B cell (primary cell): ENCODE results near the gene TRABD2A. TPM values are rescaled to one million over a fixed set of nuclear protein-coding genes. Genes with fewer than 3 reads are reported as not detected.

ENCODE experiments used
- ATAC-seq: fragments of 200-7000 bp; cut with Tn5 transposase; one replicate; pipeline ENCODE4 v1.10.0; 2021; ENCODE audit warnings: low read depth, mild to moderate bottlenecking, moderate number of reproducible peaks, moderate library complexity
- CTCF ChIA-PET: fragments of 350-600 bp; sonication (Branson Sonifier 250); formaldehyde crosslinking; loops from one replicate; lab custom pipeline; 2021; ENCODE audit warnings: antibody characterized with exemption, inconsistent platforms; lab: Charles Lee
- POLR2A ChIA-PET: fragments of 350-600 bp; sonication (Branson Sonifier 250); formaldehyde crosslinking; loops from one replicate; lab custom pipeline; 2021; ENCODE audit warnings: antibody characterized with exemption; lab: Charles Lee
- DNase-seq: peaks from one replicate; pipeline ENCODE4 v3.0.0; 2013
- H2AFZ ChIP-seq: 2 replicates; pipeline ENCODE4 v1.6.1; 2012; ENCODE audit warnings: mild to moderate bottlenecking, low read depth, low read length; ENCODE audit not compliant: insufficient read depth, poor library complexity, severe bottlenecking
- H3K27ac ChIP-seq, 2 donors: 1 replicate in 1 of 2; 2 replicates in 1 of 2; pipeline ENCODE4 v1.5.1; 2012 to 2013; ENCODE audit warnings: low read length in 2 of 2, mild to moderate bottlenecking in 2 of 2, moderate library complexity in 1 of 2
- H3K27me3 ChIP-seq, 4 experiments: fragments of 200-600 bp in 1 of 4; sonication (generic) in 1 of 4; replicated peaks in 1 of 4; 1 replicate in 2 of 4; 2 replicates in 2 of 4; pipeline versions ENCODE4 v1.6.1 to v1.7.0; 2013 to 2016; ENCODE audit warnings: low read length in 3 of 4, mild to moderate bottlenecking in 2 of 4, mixed read lengths in 1 of 4, moderate library complexity in 1 of 4; ENCODE audit not compliant: insufficient read depth in 4 of 4, control insufficient read depth in 3 of 4; ENCODE audit errors: control extremely low read depth in 1 of 4
- H3K36me3 ChIP-seq, 2 experiments: replicated peaks in 1 of 2; 1 replicate in 1 of 2; 2 replicates in 1 of 2; pipeline versions ENCODE4 v1.6.1 to v1.7.1; 2013; ENCODE audit warnings: low read length in 1 of 2; ENCODE audit not compliant: insufficient read depth in 2 of 2, control insufficient read depth in 1 of 2; ENCODE audit errors: control extremely low read depth in 1 of 2, extremely low read depth in 1 of 2
- H3K4me1 ChIP-seq, 2 donors: fragments of 200-600 bp in 1 of 2; sonication (generic) in 1 of 2; 1 replicate in 1 of 2; 2 replicates in 1 of 2; pipeline versions ENCODE4 v1.5.1 to v1.6.1; 2013 to 2017; ENCODE audit warnings: low read length in 2 of 2; ENCODE audit not compliant: control insufficient read depth in 2 of 2, insufficient read depth in 2 of 2
- H3K4me2 ChIP-seq: replicated peaks from 2 replicates; pipeline ENCODE3; 2012; ENCODE audit warnings: mild to moderate bottlenecking, low read depth, low read length; ENCODE audit not compliant: poor library complexity, severe bottlenecking
- H3K4me3 ChIP-seq, 5 experiments: fragments of 200-600 bp in 1 of 5; sonication (generic) in 1 of 5; 1 replicate in 3 of 5; 2 replicates in 2 of 5; pipeline versions ENCODE4 v1.5.1 to v1.7.0; 2011 to 2016; ENCODE audit warnings: low read length in 4 of 5, mild to moderate bottlenecking in 4 of 5, low read depth in 2 of 5, control low read depth in 1 of 5, moderate library complexity in 1 of 5; ENCODE audit not compliant: insufficient read depth in 1 of 5; ENCODE audit errors: control extremely low read depth in 1 of 5, extremely low read depth in 1 of 5
- H3K79me2 ChIP-seq: fragments of 200-600 bp; sonication (generic); one replicate; pipeline ENCODE4 v1.6.0; 2016; ENCODE audit warnings: low read length; ENCODE audit not compliant: control insufficient read depth, insufficient read depth
- H3K9ac ChIP-seq: fragments of 200-600 bp; sonication (generic); 2 replicates; pipeline ENCODE4 v1.6.1; 2017; ENCODE audit warnings: mild to moderate bottlenecking, low read length, moderate library complexity
- H3K9me3 ChIP-seq, 3 donors: one replicate each; pipeline versions ENCODE4 v1.6.1 to v1.7.1; 2013; ENCODE audit warnings: low read length in 2 of 3; ENCODE audit not compliant: control insufficient read depth in 2 of 3, insufficient read depth in 1 of 3; ENCODE audit errors: control extremely low read depth in 1 of 3
- H4K20me1 ChIP-seq: 2 replicates; pipeline ENCODE4 v1.6.0; 2012; ENCODE audit warnings: mild to moderate bottlenecking, low read length; ENCODE audit not compliant: insufficient read depth, control insufficient read depth, poor library complexity, severe bottlenecking
- H3K27ac Mint-ChIP-seq: one replicate; pipeline ENCODE4 v1.8.0; 2021; ENCODE audit warnings: mixed read lengths
- H3K27me3 Mint-ChIP-seq: one replicate; pipeline ENCODE4 v1.8.0; 2021; ENCODE audit warnings: mixed read lengths
- H3K4me1 Mint-ChIP-seq: one replicate; pipeline ENCODE4 v1.8.0; 2021; ENCODE audit warnings: mixed read lengths
- H3K4me3 Mint-ChIP-seq: one replicate; pipeline ENCODE4 v1.8.0; 2021; ENCODE audit warnings: mixed read lengths
- H3K9me3 Mint-ChIP-seq: one replicate; pipeline ENCODE4 v1.8.0; 2022; ENCODE audit warnings: mixed read lengths; ENCODE audit not compliant: insufficient read depth
- EZH2 ChIP-seq: IDR thresholded peaks from 2 replicates; pipeline ENCODE4 v1.6.1; 2012; ENCODE audit warnings: borderline replicate concordance, low read depth, mild to moderate bottlenecking, moderate library complexity, low read length; ENCODE audit not compliant: insufficient read depth, poor library complexity, severe bottlenecking
- WGBS: methylation state at CpG from one replicate; pipeline ENCODE4 v1.1.5; 2013; ENCODE audit warnings: missing lambda C conversion rate; ENCODE audit not compliant: insufficient coverage; 5-methylcytosine and 5-hydroxymethylcytosine counted together
- intact Hi-C: fragments of 100-400 bp; cut with micrococcal nuclease; formaldehyde crosslinking; loops from one replicate; pipeline ENCODE4 v1.10.0; 2022
- polyA plus RNA-seq: library from polyadenylated mRNA; depleted of rRNA; stranded (reverse); fragments of >200 nt; gene quantifications from 2 replicates; pipeline ENCODE4 v1.2.3, GENCODE V29; 2012
- total RNA-seq, 2 donors: library from RNA; stranded (reverse); fragments of 120-200 nt in 1 of 2; gene quantifications; 1 replicate in 1 of 2; 2 replicates in 1 of 2; pipeline versions ENCODE4 v1.2.3 to v1.2.4, GENCODE V29; 2013 to 2022
- TF ChIP-seq, protein P1 (sequence below): fragments of 200-600 bp; IDR thresholded peaks from one replicate; pipeline ENCODE4 v1.8.0; 2022; ENCODE audit warnings: antibody characterized with exemption, mild to moderate bottlenecking

Gene TRABD2A
- total and polyA plus RNA-seq, 2 donors (not counting 1 experiment from before 2014, with no cell fraction given) = 10.1 to 11.3 TPM

DNA sequence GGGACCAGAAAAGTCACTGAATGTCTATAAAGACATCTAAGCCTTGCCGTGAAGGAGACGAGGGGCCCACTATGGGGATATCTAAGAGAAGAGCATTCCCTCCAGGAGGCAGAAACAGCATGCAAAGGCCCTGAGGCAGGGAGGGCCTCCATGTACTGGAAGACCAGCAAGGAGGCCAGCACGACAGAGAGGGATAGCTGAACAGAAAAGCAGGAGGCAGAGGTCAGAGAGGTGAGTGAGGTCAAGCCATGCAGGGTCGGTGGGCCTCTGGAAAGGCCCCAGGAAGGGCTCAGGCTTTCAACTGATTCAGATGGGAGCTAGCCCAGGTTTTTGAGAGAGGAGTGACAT is 5.7 kb downstream of the TRABD2A start:
- no peak for TF ChIP-seq EZH2
- TF ChIP-seq, protein P1, sequence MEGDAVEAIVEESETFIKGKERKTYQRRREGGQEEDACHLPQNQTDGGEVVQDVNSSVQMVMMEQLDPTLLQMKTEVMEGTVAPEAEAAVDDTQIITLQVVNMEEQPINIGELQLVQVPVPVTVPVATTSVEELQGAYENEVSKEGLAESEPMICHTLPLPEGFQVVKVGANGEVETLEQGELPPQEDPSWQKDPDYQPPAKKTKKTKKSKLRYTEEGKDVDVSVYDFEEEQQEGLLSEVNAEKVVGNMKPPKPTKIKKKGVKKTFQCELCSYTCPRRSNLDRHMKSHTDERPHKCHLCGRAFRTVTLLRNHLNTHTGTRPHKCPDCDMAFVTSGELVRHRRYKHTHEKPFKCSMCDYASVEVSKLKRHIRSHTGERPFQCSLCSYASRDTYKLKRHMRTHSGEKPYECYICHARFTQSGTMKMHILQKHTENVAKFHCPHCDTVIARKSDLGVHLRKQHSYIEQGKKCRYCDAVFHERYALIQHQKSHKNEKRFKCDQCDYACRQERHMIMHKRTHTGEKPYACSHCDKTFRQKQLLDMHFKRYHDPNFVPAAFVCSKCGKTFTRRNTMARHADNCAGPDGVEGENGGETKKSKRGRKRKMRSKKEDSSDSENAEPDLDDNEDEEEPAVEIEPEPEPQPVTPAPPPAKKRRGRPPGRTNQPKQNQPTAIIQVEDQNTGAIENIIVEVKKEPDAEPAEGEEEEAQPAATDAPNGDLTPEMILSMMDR = no peak
- no peaks in the 10 kb centered on the region for H3K27me3 ChIP-seq
- 87% methylated on average over 4 of the region's 4 CpGs for WGBS
- ChIA-PET CTCF (interaction anchor here (18.2 kb wide), 1 partner anchor 46 kb away, joined by 316 read pairs; no protein-coding TSS in a partner anchor), POLR2A (interaction anchor here (0.6 to 0.7 kb wide), 2 partner anchors 32 to 417 kb away, joined by 3 to 4 read pairs; no protein-coding TSS in a partner anchor)
- H3K79me2 ChIP-seq = peaks cover 7% of the 10 kb centered on the region
- peaks cover 10 to 21% of the 10 kb centered on the region in 2 donors for H3K4me1 ChIP-seq
- ATAC-seq (no peak), DNase-seq (no peak)
- H4K20me1 ChIP-seq = no peaks in the 10 kb centered on the region
- no peaks in the 10 kb centered on the region for H3K9me3 ChIP-seq
- H3K4me2 ChIP-seq = no peak overlapping the region
- Mint-ChIP-seq H3K27ac (no peak overlapping the region), H3K27me3 (peaks cover 3% of the 10 kb centered on the region), H3K9me3 (no peaks in the 10 kb centered on the region), H3K4me1 (peaks cover 24% of the 10 kb centered on the region), H3K4me3 (no peak overlapping the region)
- H3K27ac ChIP-seq = no peak overlapping the region
- H3K9ac ChIP-seq = no peak overlapping the region
- intact Hi-C loops = no loop called here
- no peak overlapping the region for H3K4me3 ChIP-seq
- H3K36me3 ChIP-seq = no peaks in the 10 kb centered on the region
- no peak overlapping the region for H2AFZ ChIP-seq

DNA sequence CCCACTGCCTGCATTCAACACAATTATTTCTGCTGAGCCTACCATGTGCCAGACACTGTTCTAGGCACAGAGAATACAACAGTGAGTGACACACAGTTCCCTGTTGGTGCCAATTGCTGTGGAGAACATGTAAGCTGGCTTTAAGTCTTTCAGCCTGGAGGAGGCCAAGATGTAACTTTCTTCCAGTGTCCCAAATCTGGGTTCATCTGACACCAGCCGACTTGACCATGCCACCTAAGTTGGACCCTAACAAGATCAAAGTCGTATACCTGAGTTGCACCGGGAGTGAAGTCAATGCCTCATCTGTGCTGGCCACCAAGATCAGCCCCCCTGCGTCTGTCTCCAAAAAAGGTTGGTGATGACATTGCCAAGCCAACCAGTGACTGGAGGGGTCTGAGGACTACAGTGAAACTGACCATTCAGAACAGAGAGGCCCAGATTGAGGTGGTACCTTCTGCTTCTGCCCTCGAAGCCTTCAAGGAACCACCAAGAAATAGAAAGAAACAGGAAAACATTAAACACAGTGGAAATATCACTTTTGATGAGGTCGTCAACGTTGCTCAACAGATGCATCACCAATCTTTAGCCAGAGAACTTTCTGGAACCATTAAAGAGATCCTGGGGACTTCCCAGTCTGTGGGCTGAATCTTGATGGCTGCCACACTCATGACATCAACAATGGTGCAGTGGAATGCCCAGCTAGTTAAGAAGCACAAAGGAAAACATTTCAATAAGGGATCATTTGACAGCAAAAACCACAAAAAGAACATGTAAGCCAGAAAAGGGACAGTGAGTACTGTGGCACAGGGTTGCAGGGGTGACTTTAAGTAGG is 6.3 kb downstream of the TRABD2A start:
- POLR2A ChIA-PET = no interaction called here
- intact Hi-C loops = loop anchor here (5.0 kb wide), 1 partner anchor 413 kb away; no protein-coding TSS in a partner anchor
- Histone ChIP-seq H3K36me3 (no peaks in the 10 kb centered on the region), H3K4me1 (peaks cover 10 to 17% of the 10 kb centered on the region in 2 donors), H3K4me2 (no peak overlapping the region), H3K27me3 (no peaks in the 10 kb centered on the region), H3K9ac (no peak overlapping the region), H3K27ac (no peak overlapping the region), H4K20me1 (no peaks in the 10 kb centered on the region), H3K79me2 (peaks cover 7% of the 10 kb centered on the region), H3K4me3 (no peak overlapping the region), H2AFZ (no peak overlapping the region), H3K9me3 (no peaks in the 10 kb centered on the region)
- Mint-ChIP-seq H3K4me3 (no peak overlapping the region), H3K27ac (no peak overlapping the region), H3K4me1 (peaks cover 19% of the 10 kb centered on the region), H3K27me3 (peaks cover 3% of the 10 kb centered on the region), H3K9me3 (no peaks in the 10 kb centered on the region)
- TF ChIP-seq EZH2 = no peak
- TF ChIP-seq, protein P1 = no peak
- ATAC-seq (no peak), DNase-seq (no peak)
- 93% methylated on average over 7 of the region's 7 CpGs for WGBS
- CTCF ChIA-PET = interaction anchor here (18.2 kb wide), 1 partner anchor 47 kb away, joined by 316 read pairs; no protein-coding TSS in a partner anchor
